KG1 (cell line): ENCODE results near the gene RBM20.
"Not testable (repeated sequence)": the region's sequence is repeated elsewhere in the genome, so short reads cannot be mapped to it uniquely, and the experiment has no call there.

Experiments
- DNase-seq: peaks from one replicate; lab custom pipeline; 2025; lab: John Stamatoyannopoulos, UW

The RBM20 gene

GRCh38 chr10:110764793-110765512 lies 120.8 kb downstream of the RBM20 start:
- DNase-seq, result no peak

GRCh38 chr10:110765513-110766319 lies 121.6 kb downstream of the RBM20 start:
- no peak for DNase-seq

- DNase-seq, result not testable (repeated sequence)
These were observed 123.5 kb downstream of the RBM20 start for GRCh38 chr10:110767601-110768000.

GRCh38 chr10:110770243-110770642 lies 126.1 kb downstream of the RBM20 start:
- DNase-seq, result no peak

- DNase-seq, result no peak
These were observed 127.3 kb downstream of the RBM20 start for GRCh38 chr10:110771486-110771885.

GRCh38 chr10:110771991-110772390 lies 127.9 kb downstream of the RBM20 start:
- no peak for DNase-seq

- DNase-seq, result no peak
These were observed 128.4 kb downstream of the RBM20 start for GRCh38 chr10:110772454-110773025.

GRCh38 chr10:110773693-110774068 lies 129.5 kb downstream of the RBM20 start:
- no peak for DNase-seq

GRCh38 chr10:110774069-110775019 lies 130.2 kb downstream of the RBM20 start:
- DNase-seq, result no peak

- no peak for DNase-seq
These were observed 130.9 kb downstream of the RBM20 start for GRCh38 chr10:110775020-110775375.

GRCh38 chr10:110775406-110775805 lies 131.3 kb downstream of the RBM20 start:
- no peak for DNase-seq

GRCh38 chr10:110777017-110777416 lies 132.9 kb downstream of the RBM20 start:
- DNase-seq, result no peak

- DNase-seq, result no peak
These were observed 133.5 kb downstream of the RBM20 start for GRCh38 chr10:110777661-110778060.

GRCh38 chr10:110778211-110778610 lies 134.1 kb downstream of the RBM20 start:
- no peak for DNase-seq

- DNase-seq, result no peak
These were observed 135.4 kb downstream of the RBM20 start for GRCh38 chr10:110779489-110779888.

GRCh38 chr10:110780704-110781103 lies 136.6 kb downstream of the RBM20 start:
- DNase-seq, result no peak

GRCh38 chr10:110781139-110781538 lies 137.0 kb downstream of the RBM20 start:
- no peak for DNase-seq

- no peak for DNase-seq
These were observed 138.5 kb downstream of the RBM20 start for GRCh38 chr10:110782616-110783015.

- DNase-seq, result no peak
These were observed 139.5 kb downstream of the RBM20 start for GRCh38 chr10:110783509-110784107.

- no peak for DNase-seq
These were observed 140.1 kb downstream of the RBM20 start for GRCh38 chr10:110784198-110784597.

GRCh38 chr10:110786172-110786571 lies 142.0 kb downstream of the RBM20 start:
- no peak for DNase-seq
